Measurements from ENCODE around the gene PCA3. TPM values are rescaled to one million over a fixed set of nuclear protein-coding genes. Genes with fewer than 3 reads are reported as not detected.

PCA3 gene
- total RNA-seq, 6 donors from 2014 or later = 0.17 TPM; not detected in 5

GRCh38 chr9:76761448-76761847, 2.8 kb upstream of the PCA3 start:
- Histone ChIP-seq H3K9me3 (no peaks in the 10 kb centered on the region), H3K4me1 (no peaks in the 10 kb centered on the region), H3K36me3 (no peaks in the 10 kb centered on the region), H3K27ac (no peak overlapping the region), H3K4me3 (no peak overlapping the region), H3K27me3 (no peaks in the 10 kb centered on the region)
- TF ChIP-seq POLR2A (IDR thresholded peaks at IDR 0.05) = no peak
- TF ChIP-seq CTCF (IDR thresholded peaks at IDR 0.05) = no peak
- no peak for TF ChIP-seq EP300 (IDR thresholded peaks at IDR 0.05)
- no peak for TF ChIP-seq POLR2AphosphoS5 (IDR thresholded peaks at IDR 0.05)
- DNase-seq (no peak), ATAC-seq (ENCODE audit: low FRiP score in 2 of 2) (no peak)
- WGBS, 2 donors = 10 to 25% methylated on average over 1 of the region's 1 CpG

GRCh38 chr9:76766126-76766525, 1.9 kb downstream of the PCA3 start:
- no peak for TF ChIP-seq POLR2A (IDR thresholded peaks at IDR 0.05)
- TF ChIP-seq POLR2AphosphoS5 (IDR thresholded peaks at IDR 0.05) = no peak
- H3K4me1 ChIP-seq = no peaks in the 10 kb centered on the region
- ATAC-seq (ENCODE audit: low FRiP score in 2 of 2) (no peak), DNase-seq (no peak)
- WGBS, 2 donors = 78 to 91% methylated on average over 3 of the region's 3 CpGs
- no peak overlapping the region for H3K4me3 ChIP-seq
- H3K27ac ChIP-seq = no peak overlapping the region
- no peaks in the 10 kb centered on the region for H3K36me3 ChIP-seq
- no peaks in the 10 kb centered on the region for H3K27me3 ChIP-seq
- H3K9me3 ChIP-seq = no peaks in the 10 kb centered on the region

- no peak overlapping the region for H3K27ac ChIP-seq
- 75 to 81% methylated on average over 5 of the region's 5 CpGs for WGBS, 2 donors
Observed at GRCh38 chr9:76772686-76773445, 8.6 kb downstream of the PCA3 start.

GRCh38 chr9:76784881-76785280, 20.6 kb downstream of the PCA3 start:
- Histone ChIP-seq H3K9me3 (no peaks in the 10 kb centered on the region), H3K27ac (no peak overlapping the region), H3K4me1 (no peaks in the 10 kb centered on the region), H3K4me3 (no peak overlapping the region), H3K27me3 (no peaks in the 10 kb centered on the region), H3K36me3 (no peaks in the 10 kb centered on the region)
- ATAC-seq (ENCODE audit: low FRiP score in 2 of 2) = no peak
- DNase-seq = no peak
- TF ChIP-seq POLR2A (IDR thresholded peaks at IDR 0.05) = no peak
- TF ChIP-seq EP300 (IDR thresholded peaks at IDR 0.05) = no peak
- no peak for TF ChIP-seq POLR2AphosphoS5 (IDR thresholded peaks at IDR 0.05)
- no peak for TF ChIP-seq CTCF (IDR thresholded peaks at IDR 0.05)

More at GRCh38 chr9:76772686-76773445, 8.6 kb downstream of the PCA3 start:
- Histone ChIP-seq H3K4me1 (no peaks in the 10 kb centered on the region), H3K9me3 (no peaks in the 10 kb centered on the region), H3K4me3 (no peak overlapping the region), H3K27me3 (no peaks in the 10 kb centered on the region), H3K36me3 (no peaks in the 10 kb centered on the region)
- TF ChIP-seq EP300 (IDR thresholded peaks at IDR 0.05) (no peak), CTCF (IDR thresholded peaks at IDR 0.05) (no peak), POLR2AphosphoS5 (IDR thresholded peaks at IDR 0.05) (no peak), POLR2A (IDR thresholded peaks at IDR 0.05) (no peak)
- DNase-seq (no peak), ATAC-seq (ENCODE audit: low FRiP score in 2 of 2) (no peak)

GRCh38 chr9:76785501-76785900, 21.3 kb downstream of the PCA3 start:
- no peak for ATAC-seq (ENCODE audit: low FRiP score in 2 of 2)

More at GRCh38 chr9:76785501-76785900, 21.3 kb downstream of the PCA3 start:
- TF ChIP-seq CTCF (IDR thresholded peaks at IDR 0.05) = no peak
- no peak for TF ChIP-seq EP300 (IDR thresholded peaks at IDR 0.05)
- TF ChIP-seq POLR2AphosphoS5 (IDR thresholded peaks at IDR 0.05) = no peak
- no peak for TF ChIP-seq POLR2A (IDR thresholded peaks at IDR 0.05)
- DNase-seq = no peak
- no peaks in the 10 kb centered on the region for H3K27me3 ChIP-seq
- H3K27ac ChIP-seq = no peak overlapping the region
- no peaks in the 10 kb centered on the region for H3K36me3 ChIP-seq
- H3K9me3 ChIP-seq = no peaks in the 10 kb centered on the region
- H3K4me3 ChIP-seq = no peak overlapping the region
- 64 to 87% methylated on average over 1 of the region's 1 CpG for WGBS, 2 donors
- no peaks in the 10 kb centered on the region for H3K4me1 ChIP-seq
